OCI-LY7 (cell line): ENCODE data around the gene CENPP.

Experiments used
- EZH2phosphoT487 ChIP-seq: fragments of 200-600 bp; sonication (generic); IDR thresholded peaks from 2 replicates; pipeline ENCODE4 v1.6.1; 2018; ENCODE audit warnings: low read depth, borderline replicate concordance, mild to moderate bottlenecking, mixed run types, antibody characterized with exemption, low read length, moderate library complexity, mixed read lengths
- TF ChIP-seq, protein P1 (sequence below): fragments of 200-600 bp; sonication (generic); conservative IDR thresholded peaks from 2 replicates; pipeline ENCODE4 v1.5.1; 2014; ENCODE audit warnings: mild to moderate bottlenecking, antibody characterized with exemption, low read length, moderate library complexity, mixed read lengths

DNA sequence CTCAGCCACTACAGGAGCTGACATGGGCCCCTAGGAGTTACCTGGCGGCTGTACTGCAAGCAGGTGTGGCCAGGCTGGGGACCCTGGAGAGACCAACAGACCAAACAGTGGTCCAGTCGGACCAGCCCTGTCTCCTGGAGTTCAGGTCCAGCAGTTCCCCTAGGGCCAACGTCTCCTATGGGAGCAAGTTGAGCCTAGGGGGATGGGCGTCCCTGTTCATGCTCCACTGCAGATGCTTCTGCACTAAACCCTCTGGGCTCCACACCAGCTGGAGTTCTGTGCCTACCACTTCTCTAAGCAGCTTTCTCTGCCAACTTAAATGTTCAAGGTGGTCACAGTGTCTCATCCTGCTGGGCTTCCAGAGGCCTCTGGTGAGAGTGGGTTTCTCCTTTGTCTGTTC is 119.1 kb downstream of the CENPP start:
- TF ChIP-seq EZH2phosphoT487 = no peak
- TF ChIP-seq, protein P1, sequence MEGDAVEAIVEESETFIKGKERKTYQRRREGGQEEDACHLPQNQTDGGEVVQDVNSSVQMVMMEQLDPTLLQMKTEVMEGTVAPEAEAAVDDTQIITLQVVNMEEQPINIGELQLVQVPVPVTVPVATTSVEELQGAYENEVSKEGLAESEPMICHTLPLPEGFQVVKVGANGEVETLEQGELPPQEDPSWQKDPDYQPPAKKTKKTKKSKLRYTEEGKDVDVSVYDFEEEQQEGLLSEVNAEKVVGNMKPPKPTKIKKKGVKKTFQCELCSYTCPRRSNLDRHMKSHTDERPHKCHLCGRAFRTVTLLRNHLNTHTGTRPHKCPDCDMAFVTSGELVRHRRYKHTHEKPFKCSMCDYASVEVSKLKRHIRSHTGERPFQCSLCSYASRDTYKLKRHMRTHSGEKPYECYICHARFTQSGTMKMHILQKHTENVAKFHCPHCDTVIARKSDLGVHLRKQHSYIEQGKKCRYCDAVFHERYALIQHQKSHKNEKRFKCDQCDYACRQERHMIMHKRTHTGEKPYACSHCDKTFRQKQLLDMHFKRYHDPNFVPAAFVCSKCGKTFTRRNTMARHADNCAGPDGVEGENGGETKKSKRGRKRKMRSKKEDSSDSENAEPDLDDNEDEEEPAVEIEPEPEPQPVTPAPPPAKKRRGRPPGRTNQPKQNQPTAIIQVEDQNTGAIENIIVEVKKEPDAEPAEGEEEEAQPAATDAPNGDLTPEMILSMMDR = no peak
